Measurements from ENCODE around the gene VENTX. TPM values are rescaled to one million over a fixed set of nuclear protein-coding genes. Genes with fewer than 3 reads are reported as not detected.

The VENTX gene
- total RNA-seq, 4 donors from 2014 or later: 0.13 to 1.3 (median 0.34) TPM

- no peak for ATAC-seq
- TF ChIP-seq CTCF (IDR thresholded peaks at IDR 0.05 in 4 of 5, conservative IDR thresholded peaks at IDR 0.05 in 1 of 5) (no peak), POLR2A (IDR thresholded peaks at IDR 0.05) (no peak)
- H3K27me3 ChIP-seq: peaks cover 5 to 10% (median 8%) of the 10 kb centered on the region in 3 donors
- no peaks in the 10 kb centered on the region for H3K4me1 ChIP-seq
- H3K36me3 ChIP-seq: no peaks in the 10 kb centered on the region
- H3K9me3 ChIP-seq: no peaks in the 10 kb centered on the region
- no peak for DNase-seq
- in situ Hi-C loops (cut with MboI; ENCODE audit: low sequenced_read_pairs in 4 of 4) (no loop called here), intact Hi-C loops (cut with DNase I; ENCODE audit: low total_unique reads) (no loop called here)
- H3K27ac ChIP-seq: no peak overlapping the region
- H3K4me3 ChIP-seq: no peak overlapping the region
Observed at GRCh38 chr10:133270773-133271297, 33.2 kb downstream of the VENTX start.

GRCh38 chr10:133271521-133272300, 34.1 kb downstream of the VENTX start:
- in situ Hi-C loops (cut with MboI; ENCODE audit: low sequenced_read_pairs in 4 of 4) (no loop called here), intact Hi-C loops (cut with DNase I; ENCODE audit: low total_unique reads) (no loop called here)
- no peak overlapping the region for H3K27ac ChIP-seq
- H3K4me3 ChIP-seq: no peak overlapping the region
- DNase-seq (no peak), ATAC-seq (no peak)
- H3K36me3 ChIP-seq: no peaks in the 10 kb centered on the region
- no peaks in the 10 kb centered on the region for H3K4me1 ChIP-seq
- H3K27me3 ChIP-seq: peaks cover 13 to 18% (median 15%) of the 10 kb centered on the region in 3 donors
- H3K9me3 ChIP-seq: no peaks in the 10 kb centered on the region
- TF ChIP-seq CTCF (IDR thresholded peaks at IDR 0.05 in 4 of 5, conservative IDR thresholded peaks at IDR 0.05 in 1 of 5) (no peak), POLR2A (IDR thresholded peaks at IDR 0.05) (no peak)

- H3K4me3 ChIP-seq: no peak overlapping the region
- H3K27me3 ChIP-seq: peaks cover 18 to 21% (median 18%) of the 10 kb centered on the region in 3 donors
- TF ChIP-seq POLR2A (IDR thresholded peaks at IDR 0.05) (no peak), CTCF (IDR thresholded peaks at IDR 0.05 in 4 of 5, conservative IDR thresholded peaks at IDR 0.05 in 1 of 5) (no peak)
- in situ Hi-C loops (cut with MboI; ENCODE audit: low sequenced_read_pairs in 4 of 4): no loop called here
- ATAC-seq (no peak), DNase-seq (no peak)
- intact Hi-C loops (cut with DNase I; ENCODE audit: low total_unique reads): no loop called here
- no peaks in the 10 kb centered on the region for H3K9me3 ChIP-seq
- no peaks in the 10 kb centered on the region for H3K36me3 ChIP-seq
- H3K27ac ChIP-seq: no peak overlapping the region
- H3K4me1 ChIP-seq: no peaks in the 10 kb centered on the region
Observed at GRCh38 chr10:133272301-133272963, 34.8 kb downstream of the VENTX start.

- no peaks in the 10 kb centered on the region for H3K4me1 ChIP-seq
- intact Hi-C loops (cut with DNase I; ENCODE audit: low total_unique reads) (no loop called here), in situ Hi-C loops (cut with MboI; ENCODE audit: low sequenced_read_pairs in 4 of 4) (no loop called here)
- peaks cover 18 to 22% (median 18%) of the 10 kb centered on the region in 3 donors for H3K27me3 ChIP-seq
- ATAC-seq (no peak), DNase-seq (no peak)
- no peak overlapping the region for H3K27ac ChIP-seq
- TF ChIP-seq CTCF (IDR thresholded peaks at IDR 0.05 in 4 of 5, conservative IDR thresholded peaks at IDR 0.05 in 1 of 5): no peak
- H3K4me3 ChIP-seq: no peak overlapping the region
- no peaks in the 10 kb centered on the region for H3K36me3 ChIP-seq
- no peaks in the 10 kb centered on the region for H3K9me3 ChIP-seq
Observed at GRCh38 chr10:133272964-133273420, 35.3 kb downstream of the VENTX start.

All from gastrocnemius medialis (tissue), 4 donors.